AG04450 (cell line): Measurements from ENCODE around the gene ARMC9. TPM values are rescaled to one million over a fixed set of nuclear protein-coding genes. Genes with fewer than 3 reads are reported as not detected.
"Not testable (repeated sequence)": the region's sequence is repeated elsewhere in the genome, so short reads cannot be mapped to it uniquely, and the experiment has no call there.

Experiments used
- CTCF ChIA-PET: fragments of 300-600, 350-600 bp; formaldehyde crosslinking; extraction: SDS; loops from one replicate; lab custom pipeline; 2022; ENCODE audit warnings: antibody characterized with exemption, inconsistent platforms; lab: Charles Lee
- POLR2A ChIA-PET: fragments of 350-600 bp; formaldehyde crosslinking; extraction: SDS; loops from one replicate; lab custom pipeline; 2021; ENCODE audit warnings: antibody characterized with exemption, inconsistent platforms; lab: Yijun Ruan, JAX
- DNase-seq: peaks from one replicate; pipeline ENCODE4 v3.0.0-alpha.2; 2011; ENCODE audit warnings: low read depth, low spot score
- H3K27ac ChIP-seq: one replicate; pipeline ENCODE4 v1.5.1; 2012; ENCODE audit warnings: low read depth, low read length, control low read depth
- H3K27me3 ChIP-seq: one replicate; pipeline ENCODE4 v1.6.0; 2012; ENCODE audit warnings: low read length; ENCODE audit not compliant: control insufficient read depth, insufficient read depth
- H3K4me3 ChIP-seq: 2 replicates; pipeline ENCODE4 v1.5.1; 2011; ENCODE audit warnings: mild to moderate bottlenecking, low read depth, low read length, control low read depth
- H3K9me3 ChIP-seq: 2 replicates; pipeline ENCODE4 v1.5.1; 2012; ENCODE audit warnings: low read length; ENCODE audit not compliant: control insufficient read depth, insufficient read depth
- polyA plus RNA-seq: library from polyadenylated mRNA; depleted of rRNA; stranded (reverse); fragments of >200 nt; gene quantifications from 2 replicates; pipeline ENCODE4 v1.2.3, GENCODE V29; 2011
- TF ChIP-seq, protein P1 (sequence below): IDR thresholded peaks from 2 replicates; pipeline ENCODE4 v1.5.1; 2011; ENCODE audit warnings: low read depth, low read length, control low read depth, inconsistent platforms

The ARMC9 gene
- polyA plus RNA-seq, 1 experiment, result 49.4 TPM

GRCh38 chr2:231250698-231251097 lies 52.3 kb downstream of the ARMC9 start:
- CTCF ChIA-PET, result no interaction called here
- Histone ChIP-seq H3K9me3 (no peaks in the 10 kb centered on the region), H3K4me3 (no peak overlapping the region), H3K27ac (no peak overlapping the region), H3K27me3 (no peaks in the 10 kb centered on the region)
- POLR2A ChIA-PET, result no interaction called here
- DNase-seq, result no peak
- TF ChIP-seq, protein P1, sequence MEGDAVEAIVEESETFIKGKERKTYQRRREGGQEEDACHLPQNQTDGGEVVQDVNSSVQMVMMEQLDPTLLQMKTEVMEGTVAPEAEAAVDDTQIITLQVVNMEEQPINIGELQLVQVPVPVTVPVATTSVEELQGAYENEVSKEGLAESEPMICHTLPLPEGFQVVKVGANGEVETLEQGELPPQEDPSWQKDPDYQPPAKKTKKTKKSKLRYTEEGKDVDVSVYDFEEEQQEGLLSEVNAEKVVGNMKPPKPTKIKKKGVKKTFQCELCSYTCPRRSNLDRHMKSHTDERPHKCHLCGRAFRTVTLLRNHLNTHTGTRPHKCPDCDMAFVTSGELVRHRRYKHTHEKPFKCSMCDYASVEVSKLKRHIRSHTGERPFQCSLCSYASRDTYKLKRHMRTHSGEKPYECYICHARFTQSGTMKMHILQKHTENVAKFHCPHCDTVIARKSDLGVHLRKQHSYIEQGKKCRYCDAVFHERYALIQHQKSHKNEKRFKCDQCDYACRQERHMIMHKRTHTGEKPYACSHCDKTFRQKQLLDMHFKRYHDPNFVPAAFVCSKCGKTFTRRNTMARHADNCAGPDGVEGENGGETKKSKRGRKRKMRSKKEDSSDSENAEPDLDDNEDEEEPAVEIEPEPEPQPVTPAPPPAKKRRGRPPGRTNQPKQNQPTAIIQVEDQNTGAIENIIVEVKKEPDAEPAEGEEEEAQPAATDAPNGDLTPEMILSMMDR, result no peak

DNA sequence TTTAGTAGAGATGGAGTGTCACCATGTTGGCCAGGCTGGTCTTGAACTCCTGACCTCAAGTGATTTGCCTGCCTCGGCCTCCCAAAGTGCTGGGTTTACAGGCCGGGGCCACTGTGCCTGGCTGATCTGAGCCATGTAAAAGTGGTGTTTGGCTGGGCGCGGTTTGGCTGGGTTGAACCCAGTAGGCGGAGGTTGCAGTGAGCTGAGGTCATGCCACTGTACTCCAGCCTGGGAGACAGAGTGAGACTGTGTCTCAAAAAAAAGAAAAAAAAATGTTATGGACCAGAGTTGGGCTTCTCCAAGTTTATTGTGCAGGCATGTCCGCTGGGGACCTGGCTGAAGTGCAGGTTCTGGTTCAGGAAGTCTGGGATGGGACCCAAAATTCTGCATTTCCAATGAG lies 54.9 kb downstream of the ARMC9 start:
- H3K27ac ChIP-seq, POLR2A ChIA-PET, H3K4me3 ChIP-seq, H3K9me3 ChIP-seq, H3K27me3 ChIP-seq, DNase-seq: not testable (repeated sequence)
- CTCF ChIA-PET, result interaction anchor here (0.7 to 1.8 kb wide), 6 partner anchors 12 to 198 kb away, joined by 3 to 15 read pairs (median 4); no protein-coding TSS in a partner anchor

DNA sequence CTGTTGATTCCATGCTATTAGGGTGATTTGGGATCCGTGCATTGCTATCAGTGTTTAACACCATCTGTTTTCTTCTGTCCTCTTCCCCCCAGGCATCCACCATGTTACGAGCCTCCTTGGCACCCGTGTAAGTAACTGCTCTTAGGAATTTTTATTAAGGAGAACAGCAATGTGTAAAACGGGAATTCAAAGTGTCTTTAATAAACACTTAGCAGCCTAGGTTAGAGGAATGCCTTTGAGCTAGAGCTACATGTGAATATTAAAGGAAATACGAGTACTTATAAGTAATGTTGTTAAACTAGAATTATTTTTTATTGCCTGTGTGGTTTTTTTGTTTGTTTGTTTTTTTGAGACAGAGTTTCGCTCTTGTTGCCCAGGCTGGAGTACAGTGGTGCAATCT lies 58.1 kb downstream of the ARMC9 start:
- H3K27me3 ChIP-seq, result no peaks in the 10 kb centered on the region
- H3K4me3 ChIP-seq, result no peak overlapping the region
- POLR2A ChIA-PET, result interaction anchor here (0.7 kb wide), 1 partner anchor 29 kb away, joined by 3 read pairs; no protein-coding TSS in a partner anchor
- H3K27ac ChIP-seq, result no peak overlapping the region
- DNase-seq, result no peak
- TF ChIP-seq, protein P1, result no peak
- no peaks in the 10 kb centered on the region for H3K9me3 ChIP-seq
- CTCF ChIA-PET, result no interaction called here

GRCh38 chr2:231257763-231258162 lies 59.3 kb downstream of the ARMC9 start:
- TF ChIP-seq, protein P1, result no peak
- ChIA-PET POLR2A (no interaction called here), CTCF (no interaction called here)
- DNase-seq, result no peak
- Histone ChIP-seq H3K4me3 (no peak overlapping the region), H3K9me3 (no peaks in the 10 kb centered on the region), H3K27me3 (no peaks in the 10 kb centered on the region), H3K27ac (no peak overlapping the region)

- TF ChIP-seq, protein P1, result no peak
- no peak for DNase-seq
- no peaks in the 10 kb centered on the region for H3K27me3 ChIP-seq
- POLR2A ChIA-PET, result no interaction called here
- no peaks in the 10 kb centered on the region for H3K9me3 ChIP-seq
- CTCF ChIA-PET, result no interaction called here
- no peak overlapping the region for H3K27ac ChIP-seq
- no peak overlapping the region for H3K4me3 ChIP-seq
Measured at GRCh38 chr2:231258701-231259100, 60.3 kb downstream of the ARMC9 start.

GRCh38 chr2:231259104-231259503 lies 60.7 kb downstream of the ARMC9 start:
- POLR2A ChIA-PET, result no interaction called here
- CTCF ChIA-PET, result no interaction called here
- Histone ChIP-seq H3K4me3 (no peak overlapping the region), H3K9me3 (no peaks in the 10 kb centered on the region), H3K27ac (no peak overlapping the region), H3K27me3 (no peaks in the 10 kb centered on the region)
- TF ChIP-seq, protein P1, result no peak
- no peak for DNase-seq
